NCI-H1092 (cell line): Measurements from ENCODE around the gene PIK3R5.

Source experiments
- DNase-seq: peaks from one replicate; lab custom pipeline; 2025; lab: John Stamatoyannopoulos, UW

The PIK3R5 gene

DNA sequence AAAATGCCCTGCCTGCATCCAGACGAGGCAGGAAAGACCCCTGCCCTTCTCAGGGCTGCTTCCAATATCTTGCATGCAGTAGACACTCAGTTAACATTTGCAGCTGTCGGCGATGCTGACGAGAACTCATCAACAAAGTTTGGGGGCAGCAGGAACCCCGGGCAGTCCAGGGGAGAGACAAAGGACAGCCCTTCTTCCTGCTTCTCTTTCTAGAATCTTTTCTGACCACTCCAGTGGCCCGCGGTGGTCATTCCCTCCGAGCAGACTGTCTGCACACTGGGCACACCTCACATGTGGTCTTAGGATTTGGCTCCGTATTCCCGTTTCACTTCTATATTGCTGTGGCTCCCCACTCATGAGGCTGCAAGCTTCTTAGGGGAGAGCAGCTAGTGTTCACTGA, 135.4 kb downstream of the PIK3R5 start:
- DNase-seq = no peak

DNA sequence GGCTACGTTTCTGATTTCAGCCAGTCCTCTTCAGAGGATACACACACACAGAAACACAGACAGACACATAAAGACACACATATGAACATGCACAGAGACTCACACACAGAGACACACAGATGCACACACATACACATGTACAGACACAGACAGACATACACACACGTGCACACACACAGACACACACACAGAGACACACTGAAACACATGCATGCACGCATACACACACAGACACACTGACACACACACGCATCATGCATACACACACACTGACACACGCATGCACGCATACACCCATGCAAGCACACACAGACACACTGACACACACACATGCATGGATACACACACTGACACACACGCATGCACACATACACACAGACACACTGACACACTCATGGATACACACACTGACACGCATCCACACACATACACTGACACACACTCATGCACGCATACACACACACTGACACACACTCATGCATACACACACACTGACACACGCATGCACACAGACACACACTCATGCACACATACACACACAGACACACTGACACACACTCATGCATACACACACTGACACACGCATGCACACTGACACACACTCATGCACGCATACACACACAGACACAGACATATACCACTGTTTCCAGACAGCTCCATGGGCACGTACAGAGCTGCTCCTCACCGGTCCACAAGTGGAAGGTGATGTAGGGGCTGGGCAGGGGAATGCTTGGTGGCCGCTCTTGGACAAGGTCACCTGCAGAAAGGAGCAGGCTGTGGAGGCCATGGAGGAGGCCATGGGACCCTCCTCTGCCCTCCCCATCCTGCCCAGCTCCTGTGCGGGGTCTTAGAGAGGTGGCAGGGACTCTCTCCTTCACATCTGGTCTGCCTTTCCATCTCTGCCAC, 136.2 kb downstream of the PIK3R5 start:
- DNase-seq = no peak
